Measurements from ENCODE around the gene TMEM119. TPM values are rescaled to one million over a fixed set of nuclear protein-coding genes. Genes with fewer than 3 reads are reported as not detected.
"Not testable (repeated sequence)": the region's sequence is repeated elsewhere in the genome, so short reads cannot be mapped to it uniquely, and the experiment has no call there.

Gene TMEM119
- total RNA-seq, 1 donor, result 83.3 TPM

DNA sequence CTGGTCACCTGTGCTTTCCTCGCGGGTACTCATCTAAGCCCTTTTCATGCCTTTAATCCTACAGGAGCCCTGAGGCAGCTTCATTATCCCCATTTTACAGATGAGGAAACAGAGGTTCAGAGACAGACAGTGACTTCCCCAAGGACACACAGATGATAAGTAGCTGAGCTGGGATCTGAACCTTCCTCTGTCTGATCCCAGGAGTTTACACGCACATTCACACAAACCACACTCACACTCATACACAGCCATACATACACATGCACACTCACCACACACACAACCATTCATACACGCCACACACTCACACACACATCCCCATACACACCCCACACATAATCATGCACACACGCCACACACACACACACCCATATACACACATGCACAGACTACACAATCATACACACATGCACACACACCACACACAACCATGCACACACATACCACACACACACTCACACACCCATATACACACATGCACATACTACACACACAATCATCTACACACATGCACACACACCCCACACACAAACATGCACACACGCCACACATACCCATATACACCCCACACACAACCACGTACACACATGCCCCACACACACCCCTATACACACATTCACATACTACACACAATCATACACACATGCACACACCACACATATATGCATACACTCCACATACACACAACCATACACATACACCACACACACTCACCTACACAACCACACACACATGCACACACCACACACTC, 2.7 kb downstream of the TMEM119 start:
- TF ChIP-seq, protein P1, sequence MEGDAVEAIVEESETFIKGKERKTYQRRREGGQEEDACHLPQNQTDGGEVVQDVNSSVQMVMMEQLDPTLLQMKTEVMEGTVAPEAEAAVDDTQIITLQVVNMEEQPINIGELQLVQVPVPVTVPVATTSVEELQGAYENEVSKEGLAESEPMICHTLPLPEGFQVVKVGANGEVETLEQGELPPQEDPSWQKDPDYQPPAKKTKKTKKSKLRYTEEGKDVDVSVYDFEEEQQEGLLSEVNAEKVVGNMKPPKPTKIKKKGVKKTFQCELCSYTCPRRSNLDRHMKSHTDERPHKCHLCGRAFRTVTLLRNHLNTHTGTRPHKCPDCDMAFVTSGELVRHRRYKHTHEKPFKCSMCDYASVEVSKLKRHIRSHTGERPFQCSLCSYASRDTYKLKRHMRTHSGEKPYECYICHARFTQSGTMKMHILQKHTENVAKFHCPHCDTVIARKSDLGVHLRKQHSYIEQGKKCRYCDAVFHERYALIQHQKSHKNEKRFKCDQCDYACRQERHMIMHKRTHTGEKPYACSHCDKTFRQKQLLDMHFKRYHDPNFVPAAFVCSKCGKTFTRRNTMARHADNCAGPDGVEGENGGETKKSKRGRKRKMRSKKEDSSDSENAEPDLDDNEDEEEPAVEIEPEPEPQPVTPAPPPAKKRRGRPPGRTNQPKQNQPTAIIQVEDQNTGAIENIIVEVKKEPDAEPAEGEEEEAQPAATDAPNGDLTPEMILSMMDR (IDR thresholded peaks at IDR 0.05; ENCODE audit: insufficient read depth, low read depth, low read length), result no peak
- peak overlapping the region; percentile 74 for H3K4me3 ChIP-seq (ENCODE audit: low read depth, low read length)
- no peak for DNase-seq (ENCODE audit: low read depth)

DNA sequence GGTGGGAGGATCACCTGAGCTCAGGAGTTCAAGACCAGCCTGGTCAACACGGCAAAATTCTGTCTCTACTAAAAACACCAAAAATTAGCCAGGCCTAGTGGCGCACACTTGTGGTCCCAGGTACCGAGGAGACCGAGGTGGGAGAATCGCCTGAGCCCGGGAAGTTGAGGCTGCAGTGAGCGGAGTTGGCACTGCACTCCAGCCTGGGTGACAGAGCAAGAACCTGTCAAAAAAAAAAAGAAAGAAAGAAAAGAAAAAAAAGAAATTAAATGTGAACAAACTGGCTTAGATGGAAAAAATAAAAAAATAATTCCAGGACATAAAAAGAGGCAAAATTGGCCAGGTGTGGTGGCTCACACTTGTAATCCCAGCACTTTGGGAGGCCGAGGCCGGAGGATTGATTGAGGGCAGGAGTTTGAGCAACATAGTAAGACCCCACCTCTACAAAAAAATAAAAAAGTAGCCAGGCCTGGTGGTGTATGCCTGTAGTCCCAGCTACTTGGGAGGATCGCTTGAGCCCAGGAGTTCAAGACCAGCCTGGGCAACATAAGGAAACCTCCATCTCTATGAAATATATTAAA, 3.5 kb downstream of the TMEM119 start:
- TF ChIP-seq, protein P1 (IDR thresholded peaks at IDR 0.05; ENCODE audit: insufficient read depth, low read depth, low read length), result no peak
- no peak for DNase-seq (ENCODE audit: low read depth)
- H3K4me3 ChIP-seq (ENCODE audit: low read depth, low read length), result no peak overlapping the region

DNA sequence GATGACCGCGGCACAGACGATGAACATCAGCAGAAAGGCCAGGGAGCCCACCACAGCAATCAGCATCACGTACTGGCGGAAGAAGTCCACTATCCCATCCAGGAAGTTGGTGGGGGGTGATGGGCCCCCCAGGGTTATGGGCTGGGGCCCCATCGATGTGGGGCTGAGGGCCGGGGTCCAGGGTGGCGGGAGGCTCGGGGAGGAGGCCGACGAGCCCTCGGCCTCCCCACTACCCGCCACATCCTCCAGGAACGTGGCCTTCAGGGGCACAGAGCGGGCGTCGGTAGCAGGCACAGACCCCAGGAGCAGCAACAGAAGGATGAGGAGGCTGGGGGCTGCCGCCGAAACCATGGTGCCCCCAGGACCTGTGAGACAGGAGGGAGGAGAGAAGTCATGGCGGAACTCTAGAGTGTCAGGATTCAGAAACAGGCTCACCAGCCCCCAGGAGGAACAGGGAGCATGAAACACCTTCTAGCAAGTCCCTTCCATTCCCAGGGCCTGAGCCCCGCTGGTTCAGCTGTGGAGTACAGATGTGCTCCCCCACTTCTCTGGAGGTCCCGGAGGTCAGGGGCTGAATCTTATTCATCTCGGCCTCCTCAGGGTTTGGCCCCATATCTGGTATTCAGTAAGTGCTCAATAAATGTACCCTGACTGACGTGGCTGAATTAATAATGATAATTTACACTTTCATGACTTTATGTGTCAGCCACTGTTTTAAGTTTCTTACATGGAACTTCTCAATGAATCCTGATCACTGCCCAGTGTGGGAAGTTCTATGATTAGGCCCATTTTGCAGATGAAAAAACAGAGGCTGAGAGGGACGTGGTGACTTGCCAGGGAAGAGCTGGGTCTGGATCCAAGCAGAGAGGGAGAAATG, 5.6 kb downstream of the TMEM119 start:
- TF ChIP-seq, protein P1 (IDR thresholded peaks at IDR 0.05; ENCODE audit: insufficient read depth, low read depth, low read length), result no peak
- no peak for DNase-seq (ENCODE audit: low read depth)
- H3K4me3 ChIP-seq (ENCODE audit: low read depth, low read length), result no peak overlapping the region

DNA sequence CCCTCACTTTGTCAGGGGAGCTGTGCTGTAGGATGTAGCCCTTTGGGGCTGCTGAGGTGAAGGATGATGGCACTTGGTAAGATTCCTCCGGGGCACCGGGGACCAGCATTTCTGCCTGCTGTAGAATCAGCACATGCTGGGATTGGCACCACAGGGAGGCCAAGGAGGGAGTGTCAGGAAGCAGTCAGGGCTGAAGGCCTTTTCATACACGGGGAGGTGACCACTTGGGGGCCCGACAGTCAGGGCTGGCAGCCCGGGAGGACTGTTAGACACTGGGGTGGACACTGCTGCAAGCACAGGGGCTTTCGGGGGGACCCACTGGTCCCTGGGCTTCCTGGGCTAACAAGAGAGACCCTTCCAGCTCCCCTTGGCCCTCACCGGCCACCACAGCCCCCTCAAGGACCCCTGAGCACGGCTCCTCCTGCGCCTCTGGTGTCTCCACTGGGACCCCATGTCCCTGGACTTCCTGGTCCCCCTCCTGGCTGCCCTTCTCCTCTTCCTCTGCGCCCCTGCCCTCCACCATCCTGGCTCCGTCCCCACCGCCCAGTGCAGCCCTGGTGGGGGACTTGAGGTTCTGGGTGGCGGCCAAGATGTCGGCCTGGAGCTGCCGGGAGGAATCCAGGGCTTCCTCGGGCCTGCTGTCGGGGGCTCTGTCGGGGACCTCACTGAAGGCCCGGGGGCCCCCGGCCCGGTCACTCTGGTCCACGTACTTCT, 6.5 kb downstream of the TMEM119 start:
- no peak overlapping the region for H3K4me3 ChIP-seq (ENCODE audit: low read depth, low read length)
- TF ChIP-seq, protein P1 (IDR thresholded peaks at IDR 0.05; ENCODE audit: insufficient read depth, low read depth, low read length), result no peak
- no peak for DNase-seq (ENCODE audit: low read depth)

DNA sequence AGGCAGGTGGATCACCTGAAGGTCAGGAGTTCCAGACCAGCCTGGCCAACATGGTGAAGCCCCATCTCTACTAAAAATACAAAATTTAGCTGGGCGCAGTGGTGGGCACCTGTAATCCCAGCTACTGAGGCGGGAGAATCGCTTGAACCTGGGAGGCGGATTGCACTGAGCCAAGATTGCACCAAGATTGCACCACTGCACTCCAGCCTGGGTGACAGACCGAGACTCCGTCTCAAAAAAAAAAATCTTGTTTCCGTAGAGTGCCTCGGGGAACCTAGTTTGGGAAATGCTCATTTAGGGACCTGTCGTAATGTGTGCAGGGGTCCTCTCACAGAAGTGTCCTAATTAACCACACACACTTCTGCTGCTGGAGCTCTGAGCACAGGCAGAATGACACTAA, 7.4 kb downstream of the TMEM119 start:
- not testable (repeated sequence) for DNase-seq (ENCODE audit: low read depth)

DNA sequence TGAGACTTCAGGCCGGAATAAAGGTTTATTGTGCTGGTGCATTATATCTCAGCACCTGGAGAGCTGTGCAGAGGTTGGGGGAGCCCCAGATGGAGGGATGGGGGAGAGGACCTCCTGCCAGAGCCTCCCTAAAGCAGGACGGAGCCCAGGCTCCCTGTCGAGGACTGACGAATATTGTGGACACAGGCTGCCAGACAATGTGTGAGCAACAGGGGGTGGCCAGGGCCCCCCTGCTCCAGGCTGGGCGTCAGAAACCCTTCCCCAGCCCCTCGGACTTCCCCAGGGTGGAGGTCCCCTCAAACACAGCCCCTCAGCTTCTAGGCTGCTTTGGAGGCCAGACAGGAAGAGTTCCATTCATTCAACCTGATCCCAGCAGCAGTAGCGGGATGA, 8.0 kb downstream of the TMEM119 start:
- TF ChIP-seq, protein P1 (IDR thresholded peaks at IDR 0.05; ENCODE audit: insufficient read depth, low read depth, low read length), result no peak
- no peak overlapping the region for H3K4me3 ChIP-seq (ENCODE audit: low read depth, low read length)
- DNase-seq (ENCODE audit: low read depth), result no peak

More for the DNA sequence above, 7.4 kb downstream of the TMEM119 start:
- not testable (repeated sequence) for H3K4me3 ChIP-seq (ENCODE audit: low read depth, low read length)
